GM21515 (cell line): ENCODE results near the gene HSD17B14.

Experiments used
- ATAC-seq: cut with Tn5 transposase; IDR thresholded peaks from one replicate; pipeline ENCODE4 v1.9.1; 2021; ENCODE audit not compliant: unreplicated experiment

Gene HSD17B14

DNA sequence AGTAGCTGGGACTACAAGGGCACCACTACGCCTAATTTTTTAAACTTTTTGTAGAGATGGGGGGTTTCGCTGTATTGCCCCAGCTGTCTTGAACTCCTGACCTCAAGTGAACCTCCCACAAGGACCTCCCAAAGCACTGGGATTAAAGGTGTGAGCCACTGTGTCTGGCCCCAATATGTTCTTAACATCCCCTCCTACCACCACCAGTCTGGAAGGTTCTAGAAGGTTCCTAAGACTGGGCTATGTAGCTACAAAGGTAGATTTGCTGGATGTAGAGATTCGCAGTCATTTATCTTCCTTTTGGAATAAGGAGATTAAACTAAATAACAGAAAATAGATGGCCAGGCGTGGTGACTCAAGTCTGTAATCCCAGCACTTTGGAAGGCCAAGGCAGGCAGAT, 5.3 kb downstream of the HSD17B14 start:
- ATAC-seq = no peak

DNA sequence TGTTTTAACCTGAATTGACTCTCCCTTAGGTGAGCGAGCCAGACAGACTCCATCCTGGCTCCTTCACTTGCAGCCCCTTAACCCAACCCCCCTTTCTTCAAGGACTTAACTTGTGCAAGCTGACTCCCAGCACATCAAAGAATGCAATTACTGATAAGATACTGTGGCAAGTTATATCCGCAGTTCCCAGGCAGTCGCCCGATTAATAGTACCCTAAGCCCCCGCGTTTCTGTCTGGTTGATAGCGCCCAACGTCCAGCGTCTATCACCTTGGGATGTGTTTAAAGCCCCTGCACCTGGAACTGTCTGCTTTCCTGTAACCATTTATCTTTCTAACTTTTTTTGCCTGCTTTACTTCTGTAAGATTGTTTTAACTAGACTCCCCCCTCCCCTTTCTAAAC, 6.2 kb downstream of the HSD17B14 start:
- ATAC-seq = no peak

DNA sequence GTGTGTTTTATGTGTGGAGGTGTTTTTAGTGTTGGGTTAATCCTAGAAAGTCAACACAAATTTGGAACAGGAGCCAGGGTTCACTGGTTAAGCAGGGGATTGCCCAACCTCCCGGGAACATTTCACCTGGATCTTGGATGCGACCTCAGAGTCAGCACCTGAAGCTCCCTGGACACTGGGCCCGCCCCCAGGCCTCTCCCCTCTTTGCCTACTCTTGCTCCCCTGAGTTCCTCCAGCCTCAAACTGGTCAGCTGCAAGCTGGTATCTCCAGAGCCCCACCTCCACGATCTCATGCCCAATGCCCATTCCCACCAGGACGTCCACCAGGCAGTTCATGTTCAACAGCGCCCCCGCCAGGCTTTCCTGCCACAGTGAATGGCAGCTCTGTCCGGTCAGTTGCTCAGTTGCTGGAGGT, 9.7 kb downstream of the HSD17B14 start:
- no peak for ATAC-seq

- no peak for ATAC-seq
Measured at GRCh38 chr19:48822514-48822913, 13.8 kb downstream of the HSD17B14 start.

GRCh38 chr19:48821633-48822032, 14.7 kb downstream of the HSD17B14 start:
- ATAC-seq = no peak

DNA sequence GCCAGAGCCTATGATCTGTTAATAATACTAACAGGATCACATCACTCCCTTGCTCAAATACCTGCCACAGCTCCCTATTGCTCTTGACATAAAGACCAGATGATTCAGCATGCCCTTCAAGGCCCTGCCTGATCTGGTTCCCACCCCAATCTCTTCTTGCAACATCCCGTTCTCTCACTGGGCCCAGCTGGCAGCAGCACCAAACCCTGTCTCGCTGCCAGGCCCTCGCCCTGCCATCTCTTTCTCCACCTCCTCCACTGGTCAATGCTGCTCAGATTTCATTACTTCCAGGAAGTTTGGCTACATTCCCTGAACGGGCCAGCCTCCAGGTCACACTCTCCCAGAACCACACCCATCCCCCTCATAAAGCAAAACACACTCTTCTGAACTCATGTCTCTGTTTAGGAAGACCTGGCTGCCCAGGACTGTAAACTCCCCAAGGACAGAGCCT, 16.9 kb downstream of the HSD17B14 start:
- ATAC-seq = no peak

DNA sequence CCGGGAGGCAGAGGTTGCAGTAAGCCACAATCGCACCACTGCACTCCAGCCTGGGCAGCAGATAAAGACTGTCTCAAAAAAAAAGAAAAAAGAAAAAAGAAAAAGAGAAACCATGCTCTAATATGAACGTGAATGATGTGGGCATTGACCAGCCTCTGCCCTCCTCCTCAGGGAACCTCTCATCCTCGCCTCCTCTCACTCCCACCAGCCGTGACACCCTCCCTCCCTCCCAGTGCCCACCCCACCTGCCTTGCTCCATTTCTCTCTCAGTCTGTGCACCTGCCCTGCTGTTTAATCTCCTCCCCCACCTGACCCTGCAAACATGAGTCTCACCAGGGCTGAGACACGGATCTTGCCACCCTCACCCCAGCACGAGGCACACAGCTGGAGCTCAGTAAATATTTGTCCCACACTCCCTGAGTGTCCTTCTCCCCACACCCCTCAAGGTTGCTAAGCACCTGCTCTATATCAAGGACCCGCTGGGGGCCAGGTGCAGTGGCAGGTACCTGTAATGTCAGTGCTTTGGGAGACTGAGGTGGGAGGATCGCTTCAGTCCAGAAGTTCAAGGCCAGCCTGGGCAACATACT, 18.0 kb downstream of the HSD17B14 start:
- no peak for ATAC-seq

DNA sequence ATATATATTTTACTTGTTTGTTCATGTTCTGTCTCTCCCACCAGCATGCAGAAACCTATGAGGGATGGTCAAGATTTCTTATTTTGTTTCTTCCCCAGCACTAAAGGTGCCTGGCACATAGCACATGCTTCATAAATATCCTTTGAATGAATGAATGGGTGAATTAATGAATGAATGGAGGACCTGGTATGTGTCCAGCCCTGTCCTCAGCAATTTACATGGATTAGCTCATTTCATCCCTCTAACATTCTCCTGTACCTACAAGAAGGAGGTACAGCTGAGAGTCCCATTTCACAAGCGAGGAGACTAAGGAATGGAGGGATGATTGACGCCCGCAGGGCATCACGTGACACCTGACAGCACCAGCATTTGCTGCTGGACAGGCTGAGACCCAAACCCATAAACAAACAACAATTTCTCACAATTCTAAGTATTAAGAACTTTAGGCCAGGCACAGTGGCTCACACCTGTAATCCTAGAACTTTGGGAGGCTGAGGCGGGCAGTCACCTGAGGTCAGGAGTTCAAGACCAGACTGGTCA, 18.6 kb downstream of the HSD17B14 start:
- ATAC-seq = no peak

- ATAC-seq = no peak
Measured at GRCh38 chr19:48815870-48816501, 20.3 kb downstream of the HSD17B14 start.

DNA sequence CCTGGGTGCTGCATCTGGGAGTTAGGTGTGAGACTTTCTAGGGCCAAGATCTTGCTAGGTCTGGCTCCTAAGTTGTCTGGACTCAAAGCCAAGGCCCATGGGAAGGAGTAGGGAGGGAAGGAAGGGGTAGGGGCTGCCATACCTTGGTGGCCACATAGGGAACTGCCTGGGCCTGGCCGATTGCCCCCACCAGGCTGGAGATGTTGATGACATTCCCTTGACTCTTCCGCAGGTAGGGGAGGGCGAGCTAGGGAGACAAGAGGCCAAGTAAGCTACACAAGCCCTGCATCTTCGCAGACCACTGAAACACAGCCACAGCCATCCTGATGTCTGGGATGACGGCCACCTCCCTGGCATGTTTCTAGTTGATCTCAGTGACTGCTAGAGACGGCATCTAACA, 21.4 kb downstream of the HSD17B14 start:
- no peak for ATAC-seq

- no peak for ATAC-seq
Measured at GRCh38 chr19:48813123-48813913, 23.0 kb downstream of the HSD17B14 start.

DNA sequence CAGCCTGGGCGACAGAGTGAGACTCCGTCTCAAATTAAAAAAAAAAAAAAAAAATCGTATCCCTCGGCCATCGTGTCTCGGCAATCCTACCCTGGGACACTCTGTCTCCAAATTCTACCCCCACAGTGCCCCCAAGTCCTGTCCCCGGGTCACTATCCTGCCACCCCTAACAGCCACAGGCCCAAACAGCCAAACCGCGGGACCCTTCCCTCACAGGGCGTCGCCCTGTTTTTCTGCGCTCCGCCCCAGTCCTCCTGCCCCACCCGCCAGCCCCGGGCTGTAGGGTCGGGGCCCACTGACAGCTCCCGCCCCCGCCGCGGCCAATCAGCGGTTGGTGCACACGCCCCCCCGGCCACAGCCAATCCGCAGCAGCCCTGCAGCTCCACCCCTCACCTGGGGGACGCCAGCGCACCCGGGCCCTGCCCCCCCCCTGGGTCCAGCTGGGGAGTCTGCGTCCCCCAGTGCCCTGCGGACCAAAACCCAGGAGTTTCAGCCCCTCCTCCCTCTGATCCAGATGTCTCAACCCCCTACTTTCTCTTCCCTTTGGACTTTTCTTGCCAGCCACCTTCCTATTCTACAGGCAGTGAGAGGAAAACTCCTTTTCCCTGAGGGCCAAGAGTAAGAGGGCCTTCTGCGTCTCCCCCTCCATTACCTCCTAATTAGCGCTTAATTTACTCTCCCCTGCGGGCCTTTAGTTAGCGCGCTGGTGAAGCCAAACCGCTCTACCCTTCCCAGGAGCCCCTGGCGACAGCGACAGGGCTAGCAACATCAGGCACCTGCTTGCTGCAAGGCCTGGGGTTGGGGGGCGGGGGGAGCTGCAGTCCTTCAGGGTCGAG, 24.0 kb downstream of the HSD17B14 start:
- ATAC-seq = no peak

GRCh38 chr19:48810151-48810550, 26.1 kb downstream of the HSD17B14 start:
- no peak for ATAC-seq

DNA sequence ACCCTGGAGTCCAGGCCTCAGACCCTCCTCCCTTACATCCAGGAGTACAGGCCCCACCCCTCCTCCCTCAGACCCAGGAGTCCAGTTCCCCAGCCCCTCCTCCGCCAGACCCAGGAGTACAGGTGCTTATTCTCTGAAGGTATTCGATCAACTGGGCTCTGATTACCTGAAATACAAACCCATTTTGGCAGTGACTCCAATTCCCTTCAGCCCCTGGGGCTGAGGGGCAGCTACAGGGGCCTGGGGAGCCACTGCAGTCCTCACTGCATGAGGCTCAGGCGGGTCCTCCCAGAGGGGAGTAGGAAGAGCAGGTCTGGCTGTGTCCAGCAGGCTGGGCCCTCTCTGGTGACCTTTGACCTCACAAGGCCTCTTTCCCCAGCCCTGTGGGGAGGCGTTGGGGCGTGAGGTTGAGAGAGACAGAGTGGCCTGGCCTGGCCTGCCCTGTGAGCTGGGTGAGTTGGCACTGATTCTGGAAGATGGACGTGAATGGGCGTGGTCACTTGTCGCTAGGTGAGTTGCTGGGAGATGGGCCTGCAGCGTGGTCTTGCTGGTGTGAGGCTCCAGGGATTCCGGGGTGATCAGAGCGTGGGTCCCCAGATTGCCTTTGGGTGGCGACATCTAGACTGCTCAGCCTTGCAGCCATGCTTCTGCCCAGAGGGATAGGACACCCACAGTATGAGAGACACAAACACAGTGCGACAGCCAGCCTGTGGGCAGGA, 28.5 kb downstream of the HSD17B14 start:
- no peak for ATAC-seq

- ATAC-seq = no peak
Measured at GRCh38 chr19:48806818-48807589, 29.3 kb downstream of the HSD17B14 start.

DNA sequence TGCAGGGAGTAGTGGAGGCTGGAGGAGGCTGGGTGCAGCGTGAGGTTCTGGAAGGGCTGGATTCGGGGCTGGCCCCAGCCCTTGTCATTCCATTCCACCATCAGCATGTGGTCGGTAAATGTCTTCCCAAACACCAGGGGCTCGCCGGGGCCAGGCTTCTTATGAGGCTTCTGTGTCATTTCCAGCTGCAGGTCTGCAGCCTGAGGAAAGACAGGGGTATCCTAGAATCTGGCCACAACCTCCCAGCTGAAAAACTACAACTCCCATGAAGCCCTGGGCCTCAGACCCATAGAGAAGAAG, 29.8 kb downstream of the HSD17B14 start:
- no peak for ATAC-seq

DNA sequence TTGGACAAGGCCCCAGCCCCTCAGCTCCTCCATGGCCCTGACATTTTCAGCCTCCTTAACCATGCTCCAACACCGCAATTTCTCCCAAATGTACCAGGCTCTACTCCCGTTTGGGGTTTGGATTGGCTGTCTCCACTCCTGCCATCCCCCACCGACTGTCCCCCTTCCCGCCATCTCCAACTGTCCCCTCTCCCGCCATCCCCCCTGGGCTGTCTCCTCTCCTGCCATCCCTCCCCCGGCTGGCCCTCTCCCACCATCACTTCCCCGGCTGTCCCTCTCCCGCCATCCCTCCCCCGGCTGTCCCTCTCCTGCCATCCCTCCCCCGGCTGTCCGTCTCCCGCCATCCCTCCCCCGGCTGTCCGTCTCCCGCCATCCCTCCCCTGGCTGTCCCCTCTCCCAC, 30.8 kb downstream of the HSD17B14 start:
- no peak for ATAC-seq

- ATAC-seq = no peak
Measured at GRCh38 chr19:48804496-48804895, 31.8 kb downstream of the HSD17B14 start.

DNA sequence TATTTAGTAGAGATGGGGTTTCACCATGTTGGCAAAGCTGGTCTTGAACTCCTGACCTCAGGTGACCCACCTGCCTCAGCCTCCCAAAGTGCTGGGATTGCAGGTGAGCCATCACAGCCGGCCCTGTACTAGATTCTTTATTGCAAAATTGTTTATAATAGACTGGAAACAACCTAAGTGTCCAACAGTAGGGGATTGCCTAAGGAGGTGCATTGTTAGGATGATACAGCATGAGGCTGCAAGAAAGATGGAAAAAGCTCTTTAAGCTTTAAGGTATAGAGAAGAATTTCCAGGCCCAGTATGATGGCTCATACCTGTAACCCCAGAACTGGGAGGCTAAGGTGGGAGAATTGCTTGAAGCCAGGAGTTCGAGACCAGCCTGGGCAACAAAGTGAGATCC, 33.7 kb downstream of the HSD17B14 start:
- ATAC-seq = no peak
